Endodermal cell (in vitro differentiated cells): ENCODE results near the gene RUNDC3A. TPM values are rescaled to one million over a fixed set of nuclear protein-coding genes. Genes with fewer than 3 reads are reported as not detected.

Experiments
- DNase-seq: peaks from one replicate; pipeline ENCODE4 v3.0.0-alpha.2; 2017
- H3K27ac ChIP-seq: 2 replicates; pipeline ENCODE4 v1.5.1; 2013; ENCODE audit warnings: mild to moderate bottlenecking, low read depth, low read length, moderate library complexity
- H3K27me3 ChIP-seq: 2 replicates; pipeline ENCODE4 v1.6.1; 2013; ENCODE audit warnings: mild to moderate bottlenecking, low read length, moderate library complexity; ENCODE audit not compliant: insufficient read depth, control insufficient read depth, poor library complexity, severe bottlenecking
- H3K36me3 ChIP-seq: 2 replicates; pipeline ENCODE4 v1.7.0; 2013; ENCODE audit warnings: mild to moderate bottlenecking, low read length, moderate library complexity; ENCODE audit not compliant: control insufficient read depth, insufficient read depth
- H3K4me1 ChIP-seq: one replicate; pipeline ENCODE4 v1.7.0; 2013; ENCODE audit warnings: low read length; ENCODE audit not compliant: control insufficient read depth, insufficient read depth
- H3K4me3 ChIP-seq: 2 replicates; pipeline ENCODE4 v1.5.1; 2013; ENCODE audit warnings: mild to moderate bottlenecking, low read length, moderate library complexity
- H3K9ac ChIP-seq: 2 replicates; pipeline ENCODE4 v1.6.1; 2013; ENCODE audit warnings: mild to moderate bottlenecking, low read length, moderate library complexity; ENCODE audit not compliant: poor library complexity, severe bottlenecking; ENCODE audit errors: extremely low read depth
- H3K9me3 ChIP-seq: 2 replicates; pipeline ENCODE4 v1.6.1; 2013; ENCODE audit warnings: mild to moderate bottlenecking, low read length, moderate library complexity; ENCODE audit not compliant: control insufficient read depth
- H3K27ac Mint-ChIP-seq: 2 replicates; pipeline ENCODE4 v1.8.0; 2020; ENCODE audit warnings: mixed read lengths
- H3K27me3 Mint-ChIP-seq: 2 replicates; pipeline ENCODE4 v1.8.0; 2021; ENCODE audit warnings: mild to moderate bottlenecking, mixed read lengths; ENCODE audit not compliant: insufficient read depth
- H3K36me3 Mint-ChIP-seq: 2 replicates; pipeline ENCODE4 v1.8.0; 2020; ENCODE audit warnings: low read depth, mixed read lengths
- H3K4me1 Mint-ChIP-seq: 2 replicates; pipeline ENCODE4 v1.8.0; 2020; ENCODE audit warnings: mixed read lengths
- H3K4me3 Mint-ChIP-seq: 2 replicates; pipeline ENCODE4 v1.8.0; 2020; ENCODE audit warnings: mild to moderate bottlenecking, moderate library complexity, mixed read lengths
- H3K9me3 Mint-ChIP-seq: 2 replicates; pipeline ENCODE4 v1.8.0; 2020; ENCODE audit warnings: mild to moderate bottlenecking, mixed read lengths
- WGBS, 2 experiments: methylation state at CpG; one replicate each; pipeline versions ENCODE4 v1.1.5 to v1.1.7; 2013; ENCODE audit warnings: missing lambda C conversion rate in 2 of 2, mixed read lengths in 1 of 2; ENCODE audit not compliant: insufficient coverage in 1 of 2, insufficient read length in 1 of 2; 5-methylcytosine and 5-hydroxymethylcytosine counted together
- total RNA-seq, 2 donors: library from RNA; stranded (reverse); fragmentation: NEBNext Ultra II Directional in 1 of 2; extraction: Animal tissue kit (Norgen Biotek cat#: 25700) in 1 of 2; gene quantifications; 2 replicates in 1 of 2; 3 replicates in 1 of 2; pipeline ENCODE4 v1.2.1, GENCODE V29; 2021
- TF ChIP-seq, protein P1 (sequence below): fragments of 200-600 bp; sonication (generic); conservative IDR thresholded peaks from 2 replicates; pipeline ENCODE4 v1.5.0; 2021; ENCODE audit warnings: antibody characterized with exemption, mild to moderate bottlenecking

RUNDC3A gene
- total RNA-seq, 2 donors from 2014 or later = 1.0 to 2.1 TPM

DNA sequence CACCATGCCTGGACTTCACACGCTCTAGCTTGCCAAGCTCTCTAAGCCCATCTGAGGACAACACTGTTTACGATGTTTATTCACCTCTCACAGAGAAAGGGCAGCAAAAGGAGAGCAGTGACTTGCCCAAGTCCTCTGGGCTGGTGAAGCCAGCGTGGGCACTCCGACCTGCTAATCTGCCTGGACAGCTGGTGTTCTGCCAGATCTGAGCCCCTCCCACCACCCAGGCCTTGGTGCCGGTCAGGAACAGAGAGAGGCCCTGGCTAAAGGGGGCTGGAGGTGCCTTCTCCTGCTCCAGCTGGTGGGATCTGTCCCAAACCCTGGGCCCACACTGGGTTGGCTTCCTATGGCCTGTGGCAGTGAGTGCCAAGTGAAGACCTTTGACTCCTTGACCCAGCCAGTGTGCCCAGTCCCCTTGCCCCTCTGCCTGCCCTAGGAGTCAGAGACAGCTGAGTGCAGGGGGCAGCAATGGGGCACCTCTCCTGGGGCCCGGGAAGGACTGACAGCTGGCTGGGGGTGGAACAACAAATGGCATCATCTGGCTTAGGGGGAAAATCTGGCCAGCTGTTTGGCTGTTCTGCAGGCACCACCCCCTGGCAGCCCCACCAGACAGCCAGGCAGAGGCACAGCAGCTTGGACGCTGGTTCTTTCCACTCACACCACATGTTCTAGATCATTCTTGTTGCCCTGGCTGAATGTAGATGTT is 38.7 kb upstream of the RUNDC3A start:
- Histone ChIP-seq H3K27me3 (no peaks in the 10 kb centered on the region), H3K4me3 (no peak overlapping the region), H3K9me3 (no peaks in the 10 kb centered on the region), H3K9ac (no peak overlapping the region), H3K27ac (no peak overlapping the region), H3K4me1 (peaks cover 3% of the 10 kb centered on the region), H3K36me3 (no peaks in the 10 kb centered on the region)
- Mint-ChIP-seq H3K9me3 (no peaks in the 10 kb centered on the region), H3K4me1 (peaks cover 17% of the 10 kb centered on the region), H3K27me3 (no peaks in the 10 kb centered on the region), H3K4me3 (no peak overlapping the region), H3K36me3 (no peaks in the 10 kb centered on the region), H3K27ac (no peak overlapping the region)
- TF ChIP-seq, protein P1, sequence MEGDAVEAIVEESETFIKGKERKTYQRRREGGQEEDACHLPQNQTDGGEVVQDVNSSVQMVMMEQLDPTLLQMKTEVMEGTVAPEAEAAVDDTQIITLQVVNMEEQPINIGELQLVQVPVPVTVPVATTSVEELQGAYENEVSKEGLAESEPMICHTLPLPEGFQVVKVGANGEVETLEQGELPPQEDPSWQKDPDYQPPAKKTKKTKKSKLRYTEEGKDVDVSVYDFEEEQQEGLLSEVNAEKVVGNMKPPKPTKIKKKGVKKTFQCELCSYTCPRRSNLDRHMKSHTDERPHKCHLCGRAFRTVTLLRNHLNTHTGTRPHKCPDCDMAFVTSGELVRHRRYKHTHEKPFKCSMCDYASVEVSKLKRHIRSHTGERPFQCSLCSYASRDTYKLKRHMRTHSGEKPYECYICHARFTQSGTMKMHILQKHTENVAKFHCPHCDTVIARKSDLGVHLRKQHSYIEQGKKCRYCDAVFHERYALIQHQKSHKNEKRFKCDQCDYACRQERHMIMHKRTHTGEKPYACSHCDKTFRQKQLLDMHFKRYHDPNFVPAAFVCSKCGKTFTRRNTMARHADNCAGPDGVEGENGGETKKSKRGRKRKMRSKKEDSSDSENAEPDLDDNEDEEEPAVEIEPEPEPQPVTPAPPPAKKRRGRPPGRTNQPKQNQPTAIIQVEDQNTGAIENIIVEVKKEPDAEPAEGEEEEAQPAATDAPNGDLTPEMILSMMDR = no peak
- WGBS, 2 experiments = 72 to 88% methylated on average over 2 to 7 of the region's 7 CpGs
- DNase-seq = no peak

DNA sequence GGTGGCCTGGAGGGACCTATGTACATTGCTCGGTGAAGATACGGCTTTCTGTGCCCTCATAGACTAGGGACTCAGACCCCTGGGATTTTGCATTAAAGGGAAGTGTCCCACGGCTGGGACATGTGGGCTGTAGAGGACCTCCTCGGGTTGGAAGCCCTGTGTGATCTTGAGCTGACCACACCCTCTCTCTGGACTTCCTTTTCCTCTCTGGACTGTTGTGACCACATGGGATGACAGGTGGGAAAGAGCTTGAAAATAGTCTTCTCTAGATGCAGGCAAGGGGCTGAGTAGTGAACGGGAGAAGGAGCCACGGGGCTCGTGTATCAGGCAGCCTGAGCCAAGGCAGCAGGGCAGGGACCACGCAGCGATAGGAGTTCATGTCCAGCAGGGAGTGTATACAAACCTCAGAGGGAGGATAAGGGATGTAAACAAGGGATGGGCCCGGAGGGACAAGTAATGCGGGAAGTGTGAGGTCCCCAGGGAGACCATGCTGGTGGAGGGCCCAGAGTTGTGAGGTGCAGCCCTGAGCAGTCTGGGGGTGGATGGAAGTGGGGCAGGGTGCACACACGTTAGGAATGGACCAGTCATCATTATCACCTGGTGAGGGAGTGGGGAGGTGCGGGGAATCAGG is 36.0 kb upstream of the RUNDC3A start:
- Histone ChIP-seq H3K9ac (no peak overlapping the region), H3K36me3 (no peaks in the 10 kb centered on the region), H3K4me3 (no peak overlapping the region), H3K4me1 (peaks cover 3% of the 10 kb centered on the region), H3K9me3 (no peaks in the 10 kb centered on the region), H3K27me3 (no peaks in the 10 kb centered on the region), H3K27ac (no peak overlapping the region)
- Mint-ChIP-seq H3K36me3 (no peaks in the 10 kb centered on the region), H3K27me3 (peaks cover 3% of the 10 kb centered on the region), H3K4me1 (peaks cover 17% of the 10 kb centered on the region), H3K27ac (no peak overlapping the region), H3K9me3 (no peaks in the 10 kb centered on the region), H3K4me3 (no peak overlapping the region)
- DNase-seq = no peak
- TF ChIP-seq, protein P1 = no peak
- 74 to 87% methylated on average over 9 to 13 of the region's 13 CpGs for WGBS, 2 experiments

DNA sequence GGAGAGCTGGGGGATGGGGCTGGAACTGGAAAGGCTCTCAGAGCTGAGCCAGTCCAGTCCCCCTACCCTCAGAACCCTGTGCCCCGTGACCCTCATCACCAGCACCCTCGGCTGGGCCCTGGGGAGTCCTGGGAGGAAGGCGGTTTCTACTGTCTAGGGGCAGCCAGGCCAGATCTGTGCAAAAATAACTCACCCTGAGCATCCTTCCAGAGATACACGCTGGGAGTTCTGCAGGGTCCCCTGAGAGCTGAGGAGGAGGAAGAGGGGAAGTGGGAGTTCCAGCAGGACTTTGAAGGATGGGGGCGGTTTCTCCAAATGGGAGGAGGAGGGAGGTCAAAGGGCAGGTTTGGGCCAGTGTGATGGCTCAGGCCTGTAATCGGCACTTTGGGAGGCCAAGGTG is 35.4 kb upstream of the RUNDC3A start:
- H3K36me3 Mint-ChIP-seq = no peaks in the 10 kb centered on the region
- H3K9ac ChIP-seq = no peak overlapping the region
- no peak overlapping the region for H3K27ac Mint-ChIP-seq

More for the DNA sequence above, 35.4 kb upstream of the RUNDC3A start:
- H3K27me3 ChIP-seq = no peaks in the 10 kb centered on the region
- 82 to 88% methylated on average over 2 to 6 of the region's 6 CpGs for WGBS, 2 experiments
- H3K27ac ChIP-seq = no peak overlapping the region
- no peak overlapping the region for H3K4me3 Mint-ChIP-seq
- H3K9me3 Mint-ChIP-seq = no peaks in the 10 kb centered on the region
- peaks cover 17% of the 10 kb centered on the region for H3K4me1 Mint-ChIP-seq
- H3K27me3 Mint-ChIP-seq = peaks cover 3% of the 10 kb centered on the region
- no peaks in the 10 kb centered on the region for H3K36me3 ChIP-seq
- DNase-seq = no peak
- peaks cover 3% of the 10 kb centered on the region for H3K4me1 ChIP-seq
- TF ChIP-seq, protein P1 = no peak
- no peaks in the 10 kb centered on the region for H3K9me3 ChIP-seq
- no peak overlapping the region for H3K4me3 ChIP-seq
